ENCODE results near the gene PSMB7. TPM values are rescaled to one million over a fixed set of nuclear protein-coding genes. Genes with fewer than 3 reads are reported as not detected.

PSMB7 gene
- total RNA-seq, 3 donors from 2014 or later (not counting 1 experiment from before 2014, with no cell fraction given): 75.6 to 75.9 (median 75.8) TPM

DNA sequence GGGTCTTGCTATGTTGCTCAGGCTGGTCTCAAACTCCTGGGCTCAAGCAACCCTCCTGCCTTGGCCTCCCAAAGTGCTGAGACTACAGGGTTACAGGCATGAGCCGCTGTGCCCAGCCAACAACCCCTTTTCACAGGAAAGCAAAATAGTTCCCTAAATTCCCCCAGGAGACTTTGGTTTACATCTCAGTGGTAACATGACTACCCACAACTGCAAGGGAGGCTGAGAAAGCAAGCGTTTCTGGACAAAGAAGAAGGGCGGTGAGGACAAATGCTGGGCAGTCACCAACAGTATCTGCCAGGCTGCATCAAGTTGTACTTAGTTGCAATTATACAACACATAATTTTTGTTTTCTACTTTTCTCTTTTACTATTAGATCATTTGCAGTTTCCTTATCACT lies 27.6 kb upstream of the PSMB7 start:
- Histone ChIP-seq H3K4me3 (ENCODE audit: low read length) (no peak overlapping the region), H3K9me3 (ENCODE audit: control insufficient read depth, insufficient read depth, low read length) (no peaks in the 10 kb centered on the region), H3K27ac (ENCODE audit: low read length) (no peak overlapping the region), H3K4me1 (ENCODE audit: control insufficient read depth, insufficient read depth, low read length) (no peaks in the 10 kb centered on the region), H3K27me3 (ENCODE audit: control insufficient read depth, insufficient read depth, low read length) (no peaks in the 10 kb centered on the region), H3K36me3 (ENCODE audit: control insufficient read depth, insufficient read depth, low read length) (no peaks in the 10 kb centered on the region)
- TF ChIP-seq CTCF (IDR thresholded peaks at IDR 0.05): no peak
- H3K4me1 Mint-ChIP-seq: no peaks in the 10 kb centered on the region
- WGBS (ENCODE audit: insufficient coverage): 75% methylated on average over 3 of the region's 3 CpGs
- no peaks in the 10 kb centered on the region for H3K36me3 Mint-ChIP-seq
- H3K27ac Mint-ChIP-seq: no peak overlapping the region
- no peaks in the 10 kb centered on the region for H3K9me3 Mint-ChIP-seq
- no peak overlapping the region for H3K4me3 Mint-ChIP-seq
- DNase-seq: no peak
- no peak for ATAC-seq
- H3K27me3 Mint-ChIP-seq (ENCODE audit: low read depth in 2 of 2): peaks cover 11 to 26% of the 10 kb centered on the region in 2 donors
- intact Hi-C loops (cut with micrococcal nuclease): no loop called here

DNA sequence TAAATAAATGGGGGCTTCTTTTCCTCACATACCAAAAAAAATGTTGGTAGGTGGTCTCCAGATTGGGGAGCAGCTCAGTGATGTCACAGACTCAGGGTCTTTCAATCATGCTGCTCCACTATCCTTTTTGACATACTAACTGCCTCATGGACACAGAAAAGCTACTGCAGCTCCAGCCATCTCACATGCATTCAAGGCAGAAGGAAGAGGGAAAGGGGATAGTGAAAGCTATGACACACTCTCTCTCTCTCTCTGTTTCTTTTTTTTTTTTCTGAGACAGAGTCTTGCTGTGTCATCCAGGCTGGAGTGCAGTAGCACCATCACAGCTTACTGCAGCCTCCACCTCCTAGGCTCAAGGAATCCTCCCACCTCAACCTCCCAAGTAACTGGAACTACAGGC lies 27.1 kb upstream of the PSMB7 start:
- Mint-ChIP-seq H3K4me3 (no peak overlapping the region), H3K9me3 (no peaks in the 10 kb centered on the region), H3K4me1 (no peaks in the 10 kb centered on the region), H3K27ac (no peak overlapping the region), H3K36me3 (no peaks in the 10 kb centered on the region), H3K27me3 (ENCODE audit: low read depth in 2 of 2) (peaks cover 11 to 26% of the 10 kb centered on the region in 2 donors)
- Histone ChIP-seq H3K4me1 (ENCODE audit: control insufficient read depth, insufficient read depth, low read length) (no peaks in the 10 kb centered on the region), H3K36me3 (ENCODE audit: control insufficient read depth, insufficient read depth, low read length) (no peaks in the 10 kb centered on the region), H3K4me3 (ENCODE audit: low read length) (no peak overlapping the region), H3K27me3 (ENCODE audit: control insufficient read depth, insufficient read depth, low read length) (no peaks in the 10 kb centered on the region), H3K9me3 (ENCODE audit: control insufficient read depth, insufficient read depth, low read length) (no peaks in the 10 kb centered on the region), H3K27ac (ENCODE audit: low read length) (no peak overlapping the region)
- DNase-seq: no peak
- no peak for TF ChIP-seq CTCF (IDR thresholded peaks at IDR 0.05)
- intact Hi-C loops (cut with micrococcal nuclease): no loop called here
- ATAC-seq: no peak

DNA sequence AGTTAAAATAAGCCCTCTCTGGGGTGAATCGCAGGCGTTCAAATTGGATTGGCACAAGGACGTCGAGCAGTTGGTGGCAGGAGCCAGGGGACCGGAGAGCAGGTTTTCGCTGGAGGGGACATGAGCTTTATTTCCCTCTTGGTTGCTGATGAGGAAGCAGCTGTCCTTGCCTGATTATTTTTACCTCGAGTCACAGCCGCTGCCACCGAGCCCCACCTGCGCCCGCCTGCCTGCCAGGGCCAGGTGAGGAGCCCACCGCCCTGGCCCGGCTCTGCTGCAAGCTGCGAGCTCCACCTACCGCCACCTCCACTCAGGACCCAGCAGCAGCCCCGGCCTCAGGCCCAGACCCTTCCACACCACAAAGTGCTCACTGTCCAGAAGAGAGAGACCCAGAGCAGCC lies 26.0 kb upstream of the PSMB7 start:
- H3K27ac Mint-ChIP-seq: no peak overlapping the region
- no peaks in the 10 kb centered on the region for H3K9me3 Mint-ChIP-seq
- no peaks in the 10 kb centered on the region for H3K9me3 ChIP-seq (ENCODE audit: control insufficient read depth, insufficient read depth, low read length)
- H3K27me3 Mint-ChIP-seq (ENCODE audit: low read depth in 2 of 2): peaks cover 11 to 26% of the 10 kb centered on the region in 2 donors
- H3K4me3 ChIP-seq (ENCODE audit: low read length): no peak overlapping the region
- H3K27me3 ChIP-seq (ENCODE audit: control insufficient read depth, insufficient read depth, low read length): no peaks in the 10 kb centered on the region
- H3K4me1 ChIP-seq (ENCODE audit: control insufficient read depth, insufficient read depth, low read length): no peaks in the 10 kb centered on the region
- no peaks in the 10 kb centered on the region for H3K36me3 Mint-ChIP-seq
- no peak for TF ChIP-seq CTCF (IDR thresholded peaks at IDR 0.05)
- DNase-seq (no peak), ATAC-seq (no peak)
- WGBS (ENCODE audit: insufficient coverage): 13% methylated on average over 16 of the region's 16 CpGs
- H3K4me3 Mint-ChIP-seq: no peak overlapping the region
- H3K36me3 ChIP-seq (ENCODE audit: control insufficient read depth, insufficient read depth, low read length): no peaks in the 10 kb centered on the region
- intact Hi-C loops (cut with micrococcal nuclease): no loop called here
- H3K4me1 Mint-ChIP-seq: no peaks in the 10 kb centered on the region
- H3K27ac ChIP-seq (ENCODE audit: low read length): no peak overlapping the region

- ATAC-seq (no peak), DNase-seq (no peak)
- no peak overlapping the region for H3K27ac Mint-ChIP-seq
- Histone ChIP-seq H3K4me3 (ENCODE audit: low read length) (no peak overlapping the region), H3K9me3 (ENCODE audit: control insufficient read depth, insufficient read depth, low read length) (no peaks in the 10 kb centered on the region), H3K27me3 (ENCODE audit: control insufficient read depth, insufficient read depth, low read length) (no peaks in the 10 kb centered on the region), H3K36me3 (ENCODE audit: control insufficient read depth, insufficient read depth, low read length) (no peaks in the 10 kb centered on the region), H3K27ac (ENCODE audit: low read length) (no peak overlapping the region), H3K4me1 (ENCODE audit: control insufficient read depth, insufficient read depth, low read length) (no peaks in the 10 kb centered on the region)
- H3K4me1 Mint-ChIP-seq: no peaks in the 10 kb centered on the region
- 93% methylated on average over 10 of the region's 10 CpGs for WGBS (ENCODE audit: insufficient coverage)
- no peaks in the 10 kb centered on the region for H3K36me3 Mint-ChIP-seq
- no peaks in the 10 kb centered on the region for H3K9me3 Mint-ChIP-seq
- H3K4me3 Mint-ChIP-seq: no peak overlapping the region
- peaks cover 11 to 26% of the 10 kb centered on the region in 2 donors for H3K27me3 Mint-ChIP-seq (ENCODE audit: low read depth in 2 of 2)
- intact Hi-C loops (cut with micrococcal nuclease): no loop called here
- TF ChIP-seq CTCF (IDR thresholded peaks at IDR 0.05): no peak
Measured at GRCh38 chr9:124440786-124441185, 25.5 kb upstream of the PSMB7 start.

All from natural killer cell (primary cell).